Natural killer cell treated with Interleukin-12 subunit alpha and Interleukin-12 subunit beta and Interleukin-15 and Interleukin-18, amount 100 ng/mL, for 72 hours (primary cell): ENCODE measurements around the gene TBC1D2. TPM values are rescaled to one million over a fixed set of nuclear protein-coding genes. Genes with fewer than 3 reads are reported as not detected.

Experiments used
- ATAC-seq, 2 donors: fragments of 150-1000 bp; cut with Tn5 transposase in 1 of 2; sonication (Bioruptor Pico), chemical (Tn5 transposase) in 1 of 2; 2 replicates each; pipeline ENCODE4 v1.10.0; 2021
- DNase-seq: peaks from one replicate; pipeline ENCODE4 v3.0.0; 2022; ENCODE audit warnings: low spot score
- H3K27ac Mint-ChIP-seq, 2 donors: 1 replicate in 1 of 2; 2 replicates in 1 of 2; pipeline ENCODE4 v1.8.0; 2022; ENCODE audit warnings: mixed read lengths in 2 of 2, mild to moderate bottlenecking in 1 of 2, moderate library complexity in 1 of 2
- H3K27me3 Mint-ChIP-seq, 2 donors: 1 replicate in 1 of 2; 2 replicates in 1 of 2; pipeline ENCODE4 v1.8.0; 2022; ENCODE audit warnings: mixed read lengths in 2 of 2
- H3K36me3 Mint-ChIP-seq: one replicate; pipeline ENCODE4 v1.8.0; 2022; ENCODE audit warnings: mixed read lengths
- H3K4me1 Mint-ChIP-seq, 2 donors: 1 replicate in 1 of 2; 2 replicates in 1 of 2; pipeline ENCODE4 v1.8.0; 2022; ENCODE audit warnings: low read depth in 2 of 2, mixed read lengths in 2 of 2, mild to moderate bottlenecking in 1 of 2
- H3K4me3 Mint-ChIP-seq: one replicate; pipeline ENCODE4 v1.8.0; 2022; ENCODE audit warnings: mixed read lengths
- H3K9me3 Mint-ChIP-seq: 2 replicates; pipeline ENCODE4 v1.8.0; 2022; ENCODE audit warnings: mixed read lengths
- total RNA-seq, 2 donors: library from RNA; stranded (reverse); gene quantifications; one replicate each; pipeline ENCODE4 v1.2.3, GENCODE V29; 2022

The TBC1D2 gene
- total RNA-seq, 2 donors from 2014 or later, result 3.9 to 4.2 TPM

GRCh38 chr9:98210435-98210834 is 45.0 kb downstream of the TBC1D2 start:
- Mint-ChIP-seq H3K27ac (no peak overlapping the region), H3K9me3 (no peaks in the 10 kb centered on the region), H3K4me3 (no peak overlapping the region), H3K27me3 (no peaks in the 10 kb centered on the region), H3K4me1 (no peaks in the 10 kb centered on the region), H3K36me3 (no peaks in the 10 kb centered on the region)
- DNase-seq (no peak), ATAC-seq (no peak)

GRCh38 chr9:98209530-98209929 is 45.9 kb downstream of the TBC1D2 start:
- Mint-ChIP-seq H3K27ac (no peak overlapping the region), H3K9me3 (no peaks in the 10 kb centered on the region), H3K36me3 (no peaks in the 10 kb centered on the region), H3K4me3 (no peak overlapping the region), H3K27me3 (no peaks in the 10 kb centered on the region), H3K4me1 (no peaks in the 10 kb centered on the region)
- DNase-seq (no peak), ATAC-seq (no peak)

GRCh38 chr9:98208635-98209034 is 46.8 kb downstream of the TBC1D2 start:
- no peaks in the 10 kb centered on the region for H3K9me3 Mint-ChIP-seq
- no peaks in the 10 kb centered on the region for H3K36me3 Mint-ChIP-seq
- no peak overlapping the region for H3K4me3 Mint-ChIP-seq
- DNase-seq, result no peak
- H3K27ac Mint-ChIP-seq, result no peak overlapping the region
- no peaks in the 10 kb centered on the region for H3K4me1 Mint-ChIP-seq
- H3K27me3 Mint-ChIP-seq, result no peaks in the 10 kb centered on the region
- no peak for ATAC-seq

GRCh38 chr9:98207606-98208005 is 47.8 kb downstream of the TBC1D2 start:
- ATAC-seq (no peak), DNase-seq (peak; percentile 49)
- H3K27ac Mint-ChIP-seq, result no peak overlapping the region
- H3K36me3 Mint-ChIP-seq, result no peaks in the 10 kb centered on the region
- H3K9me3 Mint-ChIP-seq, result no peaks in the 10 kb centered on the region
- H3K4me3 Mint-ChIP-seq, result no peak overlapping the region
- no peaks in the 10 kb centered on the region for H3K27me3 Mint-ChIP-seq
- no peaks in the 10 kb centered on the region for H3K4me1 Mint-ChIP-seq

GRCh38 chr9:98206754-98207153 is 48.7 kb downstream of the TBC1D2 start:
- Mint-ChIP-seq H3K4me1 (no peaks in the 10 kb centered on the region), H3K27me3 (no peaks in the 10 kb centered on the region), H3K9me3 (no peaks in the 10 kb centered on the region), H3K36me3 (no peaks in the 10 kb centered on the region), H3K4me3 (no peak overlapping the region), H3K27ac (no peak overlapping the region)
- ATAC-seq (no peak), DNase-seq (no peak)

- H3K4me3 Mint-ChIP-seq, result no peak overlapping the region
- H3K4me1 Mint-ChIP-seq, result no peaks in the 10 kb centered on the region
- H3K27me3 Mint-ChIP-seq, result no peaks in the 10 kb centered on the region
- H3K27ac Mint-ChIP-seq, result no peak overlapping the region
- H3K9me3 Mint-ChIP-seq, result no peaks in the 10 kb centered on the region
- H3K36me3 Mint-ChIP-seq, result no peaks in the 10 kb centered on the region
- DNase-seq (no peak), ATAC-seq (no peak)
Observed at GRCh38 chr9:98204692-98205091, 50.8 kb downstream of the TBC1D2 start.

- H3K9me3 Mint-ChIP-seq, result no peaks in the 10 kb centered on the region
- H3K4me3 Mint-ChIP-seq, result no peak overlapping the region
- ATAC-seq (no peak), DNase-seq (no peak)
- no peak overlapping the region for H3K27ac Mint-ChIP-seq
- no peaks in the 10 kb centered on the region for H3K4me1 Mint-ChIP-seq
- H3K27me3 Mint-ChIP-seq, result no peaks in the 10 kb centered on the region
- H3K36me3 Mint-ChIP-seq, result no peaks in the 10 kb centered on the region
Observed at GRCh38 chr9:98203153-98203552, 52.3 kb downstream of the TBC1D2 start.

GRCh38 chr9:98202252-98202651 is 53.2 kb downstream of the TBC1D2 start:
- Mint-ChIP-seq H3K27ac (no peak overlapping the region), H3K4me1 (no peaks in the 10 kb centered on the region), H3K27me3 (no peaks in the 10 kb centered on the region)

GRCh38 chr9:98201749-98202148 is 53.7 kb downstream of the TBC1D2 start:
- Mint-ChIP-seq H3K9me3 (no peaks in the 10 kb centered on the region), H3K27me3 (no peaks in the 10 kb centered on the region), H3K36me3 (no peaks in the 10 kb centered on the region), H3K27ac (no peak overlapping the region), H3K4me3 (no peak overlapping the region), H3K4me1 (no peaks in the 10 kb centered on the region)
- no peak for DNase-seq
- ATAC-seq, result no peak

More at GRCh38 chr9:98202252-98202651, 53.2 kb downstream of the TBC1D2 start:
- no peaks in the 10 kb centered on the region for H3K9me3 Mint-ChIP-seq
- H3K4me3 Mint-ChIP-seq, result no peak overlapping the region
- H3K36me3 Mint-ChIP-seq, result no peaks in the 10 kb centered on the region
- ATAC-seq (no peak), DNase-seq (no peak)

- Mint-ChIP-seq H3K27ac (no peak overlapping the region), H3K4me3 (no peak overlapping the region), H3K9me3 (no peaks in the 10 kb centered on the region), H3K4me1 (no peaks in the 10 kb centered on the region), H3K27me3 (no peaks in the 10 kb centered on the region), H3K36me3 (no peaks in the 10 kb centered on the region)
- DNase-seq (no peak), ATAC-seq (no peak)
Observed at GRCh38 chr9:98201102-98201501, 54.3 kb downstream of the TBC1D2 start.

- no peak overlapping the region for H3K4me3 Mint-ChIP-seq
- no peaks in the 10 kb centered on the region for H3K9me3 Mint-ChIP-seq
- H3K27me3 Mint-ChIP-seq, result no peaks in the 10 kb centered on the region
- ATAC-seq (no peak), DNase-seq (no peak)
- H3K36me3 Mint-ChIP-seq, result no peaks in the 10 kb centered on the region
- H3K4me1 Mint-ChIP-seq, result no peaks in the 10 kb centered on the region
- H3K27ac Mint-ChIP-seq, result no peak overlapping the region
Observed at GRCh38 chr9:98199388-98200033, 55.9 kb downstream of the TBC1D2 start.

- Mint-ChIP-seq H3K36me3 (no peaks in the 10 kb centered on the region), H3K9me3 (no peaks in the 10 kb centered on the region), H3K27me3 (no peaks in the 10 kb centered on the region), H3K27ac (no peak overlapping the region), H3K4me3 (no peak overlapping the region), H3K4me1 (peaks cover 0 to 3% of the 10 kb centered on the region in 2 donors)
- ATAC-seq (no peak), DNase-seq (no peak)
Observed at GRCh38 chr9:98195671-98196070, 59.8 kb downstream of the TBC1D2 start.

- DNase-seq (no peak), ATAC-seq (no peak)
- Mint-ChIP-seq H3K4me1 (peaks cover 0 to 3% of the 10 kb centered on the region in 2 donors), H3K9me3 (no peaks in the 10 kb centered on the region), H3K27ac (no peak overlapping the region), H3K27me3 (no peaks in the 10 kb centered on the region), H3K4me3 (peak overlapping the region; percentile 75), H3K36me3 (no peaks in the 10 kb centered on the region)
Observed at GRCh38 chr9:98193336-98193944, 62.0 kb downstream of the TBC1D2 start.

GRCh38 chr9:98192503-98193335 is 62.7 kb downstream of the TBC1D2 start, which contains the start of gene CORO2A:
Gene CORO2A (minus strand): TSS chr9:98192637. CDS start chr9:98157660, 34,977 bp downstream.
- no peaks in the 10 kb centered on the region for H3K36me3 Mint-ChIP-seq
- H3K4me1 Mint-ChIP-seq, result peaks cover 0 to 3% of the 10 kb centered on the region in 2 donors
- H3K9me3 Mint-ChIP-seq, result no peaks in the 10 kb centered on the region
- H3K27me3 Mint-ChIP-seq, result no peaks in the 10 kb centered on the region
- ATAC-seq (peak; percentile 93 to 95), DNase-seq (peak; percentile 83)
- H3K27ac Mint-ChIP-seq, result no peak within 1 kb of the TSS
- peak within 1 kb of the TSS; percentile 75 for H3K4me3 Mint-ChIP-seq
